ENCODE data around the gene DVL1. TPM values are rescaled to one million over a fixed set of nuclear protein-coding genes. Genes with fewer than 3 reads are reported as not detected.
A peak's percentile ranks its signal among the peaks of the same experiment; 100 is the strongest.

DVL1 gene
- total and polyA plus RNA-seq, 2 of the 13 experiments (the other 11 are each of a cell fraction or from before 2014, with no cell fraction given): 30.8 to 60.4 TPM

GRCh38 chr1:1387098-1388077 is 38.2 kb upstream of the DVL1 start (continued):
- TF ChIP-seq NR2F6 (IDR thresholded peaks at IDR 0.05) (peak; percentile 18; the same call in 1 of the 2 replicates), NR2F6 (CRISPR knock-in tag; IDR thresholded peaks at IDR 0.05) (0 out of 2 replicates have a peak, but pooled peaks have one; percentile 28), TFE3 (CRISPR knock-in tag; IDR thresholded peaks at IDR 0.05) (no peak), RBFOX2 (IDR thresholded peaks at IDR 0.05; ENCODE audit: low read depth, low read length) (peak; percentile 38; the same call in 1 of the 2 replicates), ZNF790 (CRISPR knock-in tag; IDR thresholded peaks at IDR 0.05; ENCODE audit: borderline replicate concordance) (no peak), FOSL2 (CRISPR knock-in tag; IDR thresholded peaks at IDR 0.05) (no peak), POLR2G (IDR thresholded peaks at IDR 0.05; ENCODE audit: low read depth, low read length) (peak; percentile 43)

GRCh38 chr1:1385931-1386330 is 36.7 kb upstream of the DVL1 start:
- Histone ChIP-seq H3K4me3 (replicated peaks in 1 of 3; ENCODE audit: insufficient read depth in 1 of 3, low read depth in 2 of 3, low read length in 3 of 3) (no peak overlapping the region), H3K36me3 (replicated peaks in 1 of 2; ENCODE audit: control insufficient read depth in 1 of 2, insufficient read depth in 2 of 2, low read length in 2 of 2) (peaks cover 23 to 52% of the 10 kb centered on the region in 2 experiments), H3K27me3 (ENCODE audit: control insufficient read depth in 1 of 2, insufficient read depth in 2 of 2, low read length in 2 of 2) (no peaks in the 10 kb centered on the region), H3K9ac (ENCODE audit: insufficient read depth, low read depth, low read length) (no peak overlapping the region), H2AFZ (ENCODE audit: low read length) (no peak overlapping the region), H3K27ac (ENCODE audit: extremely low read length, insufficient read depth, low read length) (no peak overlapping the region), H3K79me2 (ENCODE audit: insufficient read depth, low read length) (no peaks in the 10 kb centered on the region), H3K4me1 (ENCODE audit: insufficient read depth, low read length) (peaks cover 26% of the 10 kb centered on the region), H3K4me2 (ENCODE audit: low read depth, low read length) (no peak overlapping the region), H3K9me3 (ENCODE audit: low read length) (no peaks in the 10 kb centered on the region), H4K20me1 (ENCODE audit: insufficient read depth, low read length) (no peaks in the 10 kb centered on the region)
- ChIA-PET CTCF (ENCODE audit: low intra/inter-chr PET ratio, low total read pairs) (no interaction called here), POLR2A (interaction anchor here (0.6 to 6.1 kb wide), 3 partner anchors 11 to 45 kb away, joined by 3 to 43 read pairs (median 5); partner anchors contain the start of genes AURKAIP1 and CCNL2)
- WGBS (ENCODE audit: low lambda C conversion rate): 95% methylated on average over 8 of the region's 8 CpGs
- intact Hi-C loops (cut with micrococcal nuclease; ENCODE audit: unreplicated experiment): no loop called here
- FAIRE-seq (no peak), DNase-seq (ENCODE audit: low spot score) (no peak), ATAC-seq (no peak)
- TF ChIP-seq ATRX (CRISPR knock-in tag; IDR thresholded peaks at IDR 0.05; ENCODE audit: borderline replicate concordance) (no peak), RBM22 (optimal IDR thresholded peaks at IDR 0.05; ENCODE audit: low read length) (peak; percentile 54)
- BruUV-seq (replicated peaks): no TSS peak
- in situ Hi-C loops (cut with HindIII; ENCODE audit: extremely low pct_ligation_motif_present, low pct_unique_long_range_greater_than_20kb): no loop called here

Measured in HepG2 (cell line).